ENCODE results near the gene VPS41. TPM values are rescaled to one million over a fixed set of nuclear protein-coding genes. Genes with fewer than 3 reads are reported as not detected.
"Not testable (repeated sequence)": the region's sequence is repeated elsewhere in the genome, so short reads cannot be mapped to it uniquely, and the experiment has no call there.

VPS41 gene
- total RNA-seq, 1 experiment from 2014 or later, result 31.4 TPM

DNA sequence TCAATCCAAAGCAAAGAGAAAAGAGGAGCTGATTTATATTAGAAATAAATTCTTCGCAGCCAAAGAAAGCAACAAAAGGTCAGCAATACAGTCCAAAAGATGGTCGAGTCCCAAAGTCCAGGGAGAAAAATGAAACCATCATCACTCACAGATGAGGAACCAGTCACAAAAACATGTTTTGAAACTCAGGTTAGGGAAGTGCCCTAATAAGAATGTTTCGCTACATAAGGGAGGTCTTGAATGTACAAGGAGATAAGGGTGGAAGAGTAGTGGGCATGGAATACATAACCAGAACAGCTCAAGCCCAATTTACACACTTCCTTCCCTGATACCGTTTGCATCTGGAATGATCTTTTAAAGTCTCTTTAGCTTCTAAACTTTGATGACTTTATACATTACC lies 53.6 kb downstream of the VPS41 start:
- H3K27me3 Mint-ChIP-seq (ENCODE audit: insufficient read depth, unreplicated experiment), result no peaks in the 10 kb centered on the region
- H3K9me3 Mint-ChIP-seq (ENCODE audit: unreplicated experiment), result no peaks in the 10 kb centered on the region
- no peak overlapping the region for H3K27ac Mint-ChIP-seq (ENCODE audit: low read depth, unreplicated experiment)
- intact Hi-C loops (cut with micrococcal nuclease), result no loop called here
- ChIA-PET POLR2A (interaction anchor here (0.6 kb wide), 1 partner anchor 35 kb away, joined by 3 read pairs; no protein-coding TSS in a partner anchor), CTCF (interaction anchor here (0.7 kb wide), 1 partner anchor 839 kb away, joined by 3 read pairs; no protein-coding TSS in a partner anchor)
- no TSS peak for BruUV-seq (replicated peaks)
- no peak for DNase-seq (ENCODE audit: unreplicated experiment)
- H3K36me3 Mint-ChIP-seq (ENCODE audit: insufficient read depth, unreplicated experiment), result no peaks in the 10 kb centered on the region
- no peak overlapping the region for H3K4me3 Mint-ChIP-seq (ENCODE audit: unreplicated experiment)
- TF ChIP-seq, protein P1, sequence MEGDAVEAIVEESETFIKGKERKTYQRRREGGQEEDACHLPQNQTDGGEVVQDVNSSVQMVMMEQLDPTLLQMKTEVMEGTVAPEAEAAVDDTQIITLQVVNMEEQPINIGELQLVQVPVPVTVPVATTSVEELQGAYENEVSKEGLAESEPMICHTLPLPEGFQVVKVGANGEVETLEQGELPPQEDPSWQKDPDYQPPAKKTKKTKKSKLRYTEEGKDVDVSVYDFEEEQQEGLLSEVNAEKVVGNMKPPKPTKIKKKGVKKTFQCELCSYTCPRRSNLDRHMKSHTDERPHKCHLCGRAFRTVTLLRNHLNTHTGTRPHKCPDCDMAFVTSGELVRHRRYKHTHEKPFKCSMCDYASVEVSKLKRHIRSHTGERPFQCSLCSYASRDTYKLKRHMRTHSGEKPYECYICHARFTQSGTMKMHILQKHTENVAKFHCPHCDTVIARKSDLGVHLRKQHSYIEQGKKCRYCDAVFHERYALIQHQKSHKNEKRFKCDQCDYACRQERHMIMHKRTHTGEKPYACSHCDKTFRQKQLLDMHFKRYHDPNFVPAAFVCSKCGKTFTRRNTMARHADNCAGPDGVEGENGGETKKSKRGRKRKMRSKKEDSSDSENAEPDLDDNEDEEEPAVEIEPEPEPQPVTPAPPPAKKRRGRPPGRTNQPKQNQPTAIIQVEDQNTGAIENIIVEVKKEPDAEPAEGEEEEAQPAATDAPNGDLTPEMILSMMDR (IDR thresholded peaks at IDR 0.05; ENCODE audit: unreplicated experiment), result no peak
- H3K4me1 Mint-ChIP-seq (ENCODE audit: insufficient read depth, unreplicated experiment), result no peaks in the 10 kb centered on the region

DNA sequence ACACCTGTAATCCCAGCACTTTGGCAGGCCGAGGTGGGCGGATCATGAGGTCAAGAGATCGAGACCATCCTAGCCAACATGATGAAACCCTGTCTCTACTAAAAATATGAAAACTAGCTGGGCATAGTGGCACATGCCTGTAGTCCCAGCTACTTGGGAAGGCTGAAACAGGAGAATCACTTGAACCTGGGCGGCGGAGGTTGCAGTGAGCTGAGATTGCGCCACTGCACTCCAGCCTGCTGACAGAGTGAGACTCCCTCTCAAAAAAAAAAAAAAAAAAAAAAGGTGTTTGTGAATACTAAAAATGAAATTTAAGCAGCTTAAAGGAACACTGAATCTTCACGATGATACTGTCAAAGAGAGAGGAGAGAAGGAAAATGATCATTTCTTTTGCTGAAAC lies 54.0 kb downstream of the VPS41 start:
- intact Hi-C loops (cut with micrococcal nuclease), result not testable (repeated sequence)
- CTCF ChIA-PET, result interaction anchor here (0.7 kb wide), 2 partner anchors 115 to 840 kb away, joined by 3 read pairs; no protein-coding TSS in a partner anchor

DNA sequence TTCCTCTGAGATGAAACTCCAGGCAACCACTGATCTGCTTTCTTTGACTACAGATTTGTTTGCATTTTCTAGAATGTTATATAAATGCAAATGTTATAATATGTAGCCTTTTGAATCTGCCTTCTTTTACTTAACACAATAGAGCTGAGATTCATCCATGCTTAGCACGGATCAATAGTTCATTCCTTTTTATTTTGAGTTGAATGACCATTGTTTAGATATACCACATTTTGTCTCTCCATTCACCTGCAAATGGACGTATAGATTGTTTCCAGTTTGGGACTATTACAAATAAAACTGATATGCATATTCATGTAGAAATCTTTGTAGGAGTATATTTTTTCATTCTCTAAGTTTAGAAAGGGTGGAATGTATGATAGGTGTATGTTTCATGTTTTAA lies 57.7 kb downstream of the VPS41 start:
- Mint-ChIP-seq H3K27ac (ENCODE audit: low read depth, unreplicated experiment) (no peak overlapping the region), H3K4me1 (ENCODE audit: insufficient read depth, unreplicated experiment) (no peaks in the 10 kb centered on the region), H3K36me3 (ENCODE audit: insufficient read depth, unreplicated experiment) (no peaks in the 10 kb centered on the region), H3K9me3 (ENCODE audit: unreplicated experiment) (no peaks in the 10 kb centered on the region), H3K4me3 (ENCODE audit: unreplicated experiment) (no peak overlapping the region), H3K27me3 (ENCODE audit: insufficient read depth, unreplicated experiment) (no peaks in the 10 kb centered on the region)
- DNase-seq (ENCODE audit: unreplicated experiment), result no peak
- no TSS peak for BruUV-seq (replicated peaks)
- intact Hi-C loops (cut with micrococcal nuclease), result no loop called here
- ChIA-PET POLR2A (interaction anchor here (1.8 kb wide), 1 partner anchor 10 kb away, joined by 6 read pairs; no protein-coding TSS in a partner anchor), CTCF (no interaction called here)
- TF ChIP-seq, protein P1 (IDR thresholded peaks at IDR 0.05; ENCODE audit: unreplicated experiment), result no peak

More for the DNA sequence above, 54.0 kb downstream of the VPS41 start:
- not testable (repeated sequence) for H3K27me3 Mint-ChIP-seq (ENCODE audit: insufficient read depth, unreplicated experiment); H3K27ac Mint-ChIP-seq (ENCODE audit: low read depth, unreplicated experiment); H3K9me3 Mint-ChIP-seq (ENCODE audit: unreplicated experiment); BruUV-seq (replicated peaks); H3K4me1 Mint-ChIP-seq (ENCODE audit: insufficient read depth, unreplicated experiment); H3K36me3 Mint-ChIP-seq (ENCODE audit: insufficient read depth, unreplicated experiment); DNase-seq (ENCODE audit: unreplicated experiment); H3K4me3 Mint-ChIP-seq (ENCODE audit: unreplicated experiment)
- POLR2A ChIA-PET, result interaction anchor here (0.6 kb wide), 1 partner anchor 36 kb away, joined by 3 read pairs; no protein-coding TSS in a partner anchor

DNA sequence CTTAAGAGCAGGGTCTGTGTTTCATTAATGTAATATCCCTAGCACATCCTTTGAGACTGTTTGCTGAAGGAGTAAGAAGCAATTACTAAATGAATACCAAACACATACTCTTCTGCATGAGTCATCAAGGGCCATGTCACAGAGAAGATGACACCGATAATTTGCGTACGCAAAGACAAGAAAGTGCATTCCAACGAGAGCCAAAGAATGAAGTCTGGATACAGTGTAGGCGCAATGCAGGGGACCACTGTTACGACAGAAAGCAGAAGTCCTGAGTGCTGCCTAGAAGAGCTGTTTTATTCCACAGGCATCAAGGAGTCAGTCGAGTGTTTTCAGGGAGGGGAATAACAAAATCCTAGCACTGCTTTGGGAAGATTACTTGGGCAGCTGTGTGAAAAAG lies 62.7 kb downstream of the VPS41 start:
- POLR2A ChIA-PET, result no interaction called here
- TF ChIP-seq, protein P1 (IDR thresholded peaks at IDR 0.05; ENCODE audit: unreplicated experiment), result no peak
- Mint-ChIP-seq H3K27ac (ENCODE audit: low read depth, unreplicated experiment) (no peak overlapping the region), H3K27me3 (ENCODE audit: insufficient read depth, unreplicated experiment) (no peaks in the 10 kb centered on the region), H3K9me3 (ENCODE audit: unreplicated experiment) (no peaks in the 10 kb centered on the region), H3K36me3 (ENCODE audit: insufficient read depth, unreplicated experiment) (no peaks in the 10 kb centered on the region), H3K4me1 (ENCODE audit: insufficient read depth, unreplicated experiment) (no peaks in the 10 kb centered on the region), H3K4me3 (ENCODE audit: unreplicated experiment) (no peak overlapping the region)
- CTCF ChIA-PET, result interaction anchor here (0.6 to 1.1 kb wide), 3 partner anchors 264 to 701 kb away, joined by 3 to 5 read pairs (median 5); no protein-coding TSS in a partner anchor
- intact Hi-C loops (cut with micrococcal nuclease), result no loop called here
- BruUV-seq (replicated peaks), result no TSS peak
- no peak for DNase-seq (ENCODE audit: unreplicated experiment)
